ENCODE measurements around the gene PLCG2. TPM values are rescaled to one million over a fixed set of nuclear protein-coding genes. Genes with fewer than 3 reads are reported as not detected.

PLCG2 gene
- total and polyA plus RNA-seq, 2 of the 8 experiments (the other 6 are each of a cell fraction or from before 2014, with no cell fraction given) = 6.1 to 6.9 TPM

GRCh38 chr16:81752876-81753227 is 26.2 kb upstream of the PLCG2 start (continued):
- no peak for TF ChIP-seq SRF (IDR thresholded peaks at IDR 0.05; ENCODE audit: low read depth, low read length)
- TF ChIP-seq CBX5 (IDR thresholded peaks at IDR 0.05; ENCODE audit: low read depth, low read length) = no peak
